Anterior cingulate cortex (tissue), 58 donors: ENCODE data around the gene SDR42E2.
"Not testable (repeated sequence)": the region's sequence is repeated elsewhere in the genome, so short reads cannot be mapped to it uniquely, and the experiment has no call there.

ENCODE experiments used
- DNase-seq, 58 donors: peaks; one replicate each; lab custom pipeline; 2025; lab: John Stamatoyannopoulos, UW

SDR42E2 gene

DNA sequence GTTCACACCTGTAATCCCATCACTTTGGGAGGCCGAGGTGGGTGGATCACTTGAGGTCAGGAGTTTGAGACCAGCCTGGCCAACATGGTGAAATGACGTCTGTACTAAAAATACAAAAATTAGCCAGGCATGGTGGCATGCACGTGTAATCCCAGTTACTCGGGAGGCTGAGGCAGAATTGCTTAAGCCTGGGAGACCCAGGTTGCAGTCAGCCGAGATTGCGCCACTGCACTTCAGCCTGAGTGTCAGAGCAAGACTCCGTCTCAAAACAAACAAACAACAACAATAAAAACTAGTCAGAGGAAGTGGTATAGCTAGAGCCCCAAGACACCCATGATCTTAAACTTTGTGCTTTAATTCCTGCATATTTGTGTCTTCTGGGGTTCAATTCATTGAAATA is 9.2 kb upstream of the SDR42E2 start:
- not testable (repeated sequence) for DNase-seq

DNA sequence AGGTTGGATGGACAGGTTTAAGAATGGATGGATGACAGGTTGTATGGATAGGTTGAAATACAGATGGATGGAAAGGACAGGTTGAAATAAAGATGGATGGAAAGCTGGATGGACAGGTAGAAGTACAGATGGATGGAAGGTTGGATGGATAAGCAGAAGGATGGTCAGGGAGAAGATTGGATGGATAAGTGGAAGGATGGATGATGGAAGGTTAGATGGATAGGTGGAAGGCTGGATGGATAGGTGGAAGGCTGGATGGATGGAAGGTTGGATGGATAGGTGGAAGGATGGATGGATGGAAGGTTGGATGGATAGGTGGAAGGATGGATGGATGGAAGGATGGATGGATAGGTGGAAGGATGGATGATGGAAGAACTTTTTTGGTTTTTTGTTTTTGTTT is 905 bp upstream of the SDR42E2 start:
- no peak for DNase-seq

DNA sequence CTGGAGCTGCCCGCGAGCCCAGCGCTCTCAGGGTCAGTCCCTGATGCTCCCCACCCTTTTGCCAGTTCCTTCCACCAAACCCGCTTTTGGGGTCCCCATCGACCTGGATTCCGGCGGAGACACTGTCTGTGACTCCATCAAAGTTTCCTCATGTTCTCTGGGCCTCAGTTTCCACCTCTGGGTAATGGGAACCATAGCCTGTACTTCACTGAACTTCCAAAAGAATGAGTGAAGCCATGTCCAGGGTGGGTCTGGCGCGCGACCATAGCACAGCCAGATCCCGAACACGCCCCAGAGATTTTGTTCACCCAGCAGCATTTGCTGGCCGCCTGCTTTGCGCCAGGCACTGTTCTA is 327 bp downstream of the SDR42E2 start:
- no peak for DNase-seq

DNA sequence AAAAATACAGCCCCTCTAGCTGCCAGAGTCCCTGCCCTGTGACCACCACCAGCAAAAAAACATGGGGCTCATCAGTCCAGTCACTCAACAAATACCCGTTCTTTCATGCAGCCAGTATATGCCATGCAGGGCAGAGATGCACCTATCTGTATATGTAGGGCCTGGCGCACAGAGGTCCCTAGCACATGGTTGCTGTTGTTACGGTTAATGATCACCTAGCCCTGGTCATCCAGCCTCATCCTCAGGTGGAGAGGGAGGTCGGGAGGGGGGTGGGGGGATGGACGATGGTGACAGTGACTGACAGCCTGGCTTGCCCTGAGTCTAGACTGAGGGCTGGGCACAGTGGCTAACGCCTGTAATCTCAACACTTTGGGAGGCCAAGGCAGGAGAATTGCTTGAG is 1.5 kb downstream of the SDR42E2 start:
- DNase-seq: no peak

DNA sequence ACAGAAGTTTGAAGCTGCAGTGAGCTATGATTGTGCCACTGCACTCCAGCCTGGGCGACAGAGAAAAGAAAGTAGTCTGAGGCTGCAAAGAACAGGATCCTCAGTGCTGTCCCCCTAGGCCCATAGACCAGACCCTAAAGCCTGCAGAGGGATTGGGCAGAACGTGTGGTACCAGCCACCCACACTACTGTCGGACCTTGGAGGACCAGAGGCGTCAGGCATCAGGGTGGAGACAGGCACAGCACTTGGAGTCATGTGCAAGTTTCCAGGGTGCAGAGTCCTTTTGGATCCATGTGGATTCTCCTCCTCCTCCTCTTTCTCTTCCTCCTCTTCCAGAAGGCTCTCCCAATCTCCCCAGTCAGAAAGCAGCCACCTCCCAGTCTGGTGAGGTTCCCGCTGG is 2.2 kb downstream of the SDR42E2 start:
- no peak for DNase-seq

DNA sequence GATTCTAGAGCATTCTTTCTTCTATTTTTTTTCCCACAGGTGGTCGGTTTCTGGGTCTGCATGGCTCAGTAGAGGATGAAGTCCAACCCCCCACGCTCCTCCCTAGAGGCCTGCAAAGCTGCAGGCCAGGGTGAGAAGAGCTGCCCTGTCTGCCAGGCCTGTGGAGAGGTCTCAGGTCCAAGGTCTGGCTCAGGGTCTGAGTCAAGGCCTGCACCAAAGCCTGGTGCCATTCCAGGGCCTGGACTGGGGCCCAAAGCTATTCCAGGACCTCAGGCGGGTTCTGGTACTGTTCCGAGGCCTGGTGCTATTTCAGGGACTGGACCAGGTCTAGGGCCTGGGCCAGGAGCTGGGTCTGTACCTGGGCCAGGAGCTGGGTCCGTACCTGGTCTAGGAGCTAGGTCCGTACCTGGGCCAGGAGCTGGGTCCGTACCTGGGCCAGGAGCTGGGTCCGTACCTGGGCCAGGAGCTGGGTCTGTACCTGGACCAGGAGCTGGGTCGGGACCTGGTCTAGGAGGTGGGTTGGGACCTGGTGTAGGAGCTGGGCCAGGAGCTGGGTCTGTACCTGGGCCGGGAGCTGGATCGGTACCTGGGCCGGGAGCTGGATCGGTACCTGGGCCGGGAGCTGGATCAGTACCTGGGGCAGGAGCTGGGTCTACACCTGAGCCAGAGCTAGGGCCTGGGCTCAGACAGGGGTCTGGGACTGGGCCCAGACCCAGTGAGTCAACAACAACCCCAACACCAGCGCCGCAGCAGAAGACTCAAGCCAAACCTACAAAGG is 3.4 kb downstream of the SDR42E2 start:
- no peak for DNase-seq

DNA sequence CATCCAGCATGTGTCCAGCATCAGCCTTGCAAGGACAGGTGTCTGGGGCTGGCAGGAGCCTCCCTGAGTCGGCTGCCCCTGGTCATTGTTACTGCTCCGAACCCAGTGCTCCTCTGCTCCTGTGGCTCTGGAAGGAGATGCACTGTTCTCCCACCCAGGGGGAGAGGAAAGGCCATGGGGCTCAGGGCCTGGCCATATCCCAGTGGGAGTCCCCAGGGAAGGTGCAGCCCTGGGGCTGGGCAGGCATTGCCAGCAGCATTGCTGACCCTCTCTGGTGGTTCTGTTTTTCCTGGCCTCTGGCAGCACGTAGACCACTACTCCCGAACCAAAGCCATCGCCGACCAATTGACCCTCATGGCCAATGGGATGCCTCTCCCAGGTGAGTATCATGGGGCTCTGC is 9.6 kb downstream of the SDR42E2 start:
- DNase-seq: no peak

DNA sequence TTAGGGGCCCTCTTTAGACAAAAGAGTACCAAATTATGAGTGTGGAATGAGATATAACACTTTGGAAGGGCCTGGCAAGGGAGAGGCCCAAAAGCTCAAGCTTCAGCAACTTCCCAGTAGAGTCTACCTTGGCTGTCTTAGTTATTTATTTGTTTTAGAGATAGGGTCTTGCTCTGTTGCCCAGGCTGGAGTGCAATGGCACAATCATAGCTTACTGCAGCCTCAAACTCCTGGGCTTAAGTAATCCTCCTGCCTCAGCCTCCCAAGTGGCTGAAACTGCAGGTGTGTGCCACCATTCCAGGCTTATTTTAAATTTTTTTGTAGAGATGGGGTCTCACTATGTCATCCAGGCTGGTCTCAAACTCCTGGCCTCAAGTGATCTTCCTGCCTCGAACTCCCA is 10.3 kb downstream of the SDR42E2 start:
- DNase-seq: not testable (repeated sequence)

DNA sequence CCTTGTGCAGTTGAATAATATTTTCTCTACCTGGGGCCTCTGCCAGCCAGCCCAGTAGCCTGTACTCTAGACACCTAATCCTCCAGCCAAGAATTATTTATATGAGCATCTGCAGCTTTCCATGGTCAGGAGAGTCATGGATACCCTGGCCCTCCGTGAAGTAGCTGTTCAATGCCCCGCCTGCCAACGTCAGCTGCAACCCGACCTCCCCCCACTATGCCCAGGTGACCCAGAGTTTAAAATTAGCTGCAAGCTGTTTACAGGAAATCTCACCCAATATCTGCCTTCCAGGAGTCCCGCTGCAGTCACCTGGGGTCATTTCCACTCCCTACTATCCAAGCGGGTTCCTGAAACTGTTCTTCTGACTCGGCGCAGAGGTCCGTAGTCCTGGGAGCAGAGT is 12.3 kb downstream of the SDR42E2 start:
- DNase-seq: no peak

DNA sequence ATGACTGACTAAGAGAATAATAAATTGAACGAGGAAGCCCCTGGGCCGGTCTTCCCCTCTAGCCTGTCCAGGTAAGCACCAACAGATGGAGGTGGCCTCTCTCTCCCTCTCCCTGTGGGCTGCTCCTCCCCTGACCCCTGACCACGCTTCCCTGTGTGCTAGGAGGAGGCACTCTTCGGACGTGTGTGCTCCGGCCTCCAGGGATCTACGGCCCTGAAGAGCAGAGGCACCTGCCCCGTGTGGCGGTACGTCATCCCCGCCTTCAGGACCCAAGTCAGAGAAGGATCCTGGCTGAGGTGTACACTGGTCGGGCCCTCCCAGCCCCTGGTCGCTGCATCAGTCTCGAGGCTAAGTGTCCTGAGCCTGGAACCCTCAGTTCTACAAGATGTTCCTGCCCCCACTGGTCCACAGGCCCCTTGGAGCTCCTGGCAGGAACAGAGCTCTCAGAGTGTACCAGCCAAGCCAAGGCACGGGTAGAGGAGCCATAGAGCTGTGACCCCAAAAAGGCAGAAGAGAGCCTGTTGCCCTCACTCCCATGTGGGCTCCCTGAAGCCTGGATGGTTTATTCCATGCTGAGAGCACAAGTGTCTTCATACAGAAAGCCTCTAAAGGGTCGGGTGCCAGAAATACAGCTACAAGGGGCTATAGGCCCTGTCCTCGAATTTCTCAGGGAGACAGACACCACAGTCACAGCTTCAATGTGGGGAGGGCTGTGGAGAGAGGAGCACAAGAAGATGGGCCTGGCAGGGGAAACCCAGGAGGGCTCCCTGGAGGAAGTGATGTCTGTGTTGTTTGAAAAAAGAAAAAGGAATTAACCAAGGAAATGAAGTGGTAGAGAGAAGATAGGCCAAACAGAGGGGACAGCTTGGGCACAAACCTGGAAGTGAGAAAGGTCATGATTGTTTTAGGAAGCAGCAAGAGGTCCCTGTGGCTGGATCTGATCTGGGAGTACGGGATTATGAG is 15.9 kb downstream of the SDR42E2 start:
- no peak for DNase-seq

DNA sequence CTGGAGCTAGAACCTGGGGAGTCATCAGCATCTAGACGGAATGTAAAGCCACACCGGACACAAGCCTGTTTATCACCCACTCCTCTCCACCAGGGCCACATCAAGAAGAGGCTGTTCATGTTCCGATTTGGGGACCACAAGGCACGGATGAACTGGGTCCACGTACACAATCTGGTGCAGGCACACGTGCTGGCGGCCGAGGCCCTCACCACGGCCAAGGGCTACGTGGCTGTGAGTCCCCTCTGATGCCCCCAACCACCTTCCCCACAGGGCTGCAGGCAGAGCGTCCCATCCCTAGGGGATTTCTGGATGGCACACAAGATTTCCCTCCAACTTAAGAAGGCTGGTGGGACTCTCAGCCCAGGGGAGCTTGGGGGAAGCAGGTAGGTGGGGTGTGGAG is 19.1 kb downstream of the SDR42E2 start:
- DNase-seq: no peak

DNA sequence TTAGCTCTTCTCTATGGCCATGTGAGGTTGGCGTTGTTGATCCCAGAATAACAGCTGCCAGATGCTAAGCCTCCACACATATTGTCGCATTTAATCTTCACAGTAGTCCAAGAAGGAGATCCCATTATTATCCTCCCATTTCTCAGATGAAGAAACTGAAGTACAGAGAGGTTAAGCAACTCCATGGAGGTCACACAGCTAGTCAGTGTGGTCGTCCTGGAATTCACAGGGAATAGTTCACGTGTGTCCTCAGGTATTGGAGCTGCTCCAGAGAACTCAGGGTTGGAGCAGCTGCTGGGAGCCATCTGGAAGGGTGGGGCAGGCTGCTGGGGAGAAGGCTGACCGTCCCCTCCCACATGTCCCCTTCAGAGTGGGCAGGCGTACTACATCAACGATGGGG is 19.5 kb downstream of the SDR42E2 start:
- no peak for DNase-seq

DNA sequence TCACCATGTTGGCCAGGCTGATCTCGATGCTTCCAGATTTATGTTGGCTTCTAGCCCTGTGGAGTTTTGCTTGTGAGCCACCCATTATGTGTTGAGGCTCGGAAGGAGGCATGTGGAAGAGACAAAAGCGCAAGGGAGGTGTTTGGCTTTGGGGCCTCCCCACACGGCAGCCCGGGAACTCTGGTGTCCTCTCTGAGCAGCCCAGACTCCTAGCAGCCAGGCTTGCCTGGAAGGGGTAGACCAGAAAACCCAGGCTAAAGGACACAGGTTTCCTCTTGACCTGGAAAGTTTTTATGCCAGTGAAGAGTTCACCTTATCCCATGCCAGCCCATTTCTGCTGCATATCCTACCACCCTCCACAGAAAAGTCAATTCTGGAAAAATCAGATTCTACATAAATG is 21.0 kb downstream of the SDR42E2 start:
- DNase-seq: no peak

DNA sequence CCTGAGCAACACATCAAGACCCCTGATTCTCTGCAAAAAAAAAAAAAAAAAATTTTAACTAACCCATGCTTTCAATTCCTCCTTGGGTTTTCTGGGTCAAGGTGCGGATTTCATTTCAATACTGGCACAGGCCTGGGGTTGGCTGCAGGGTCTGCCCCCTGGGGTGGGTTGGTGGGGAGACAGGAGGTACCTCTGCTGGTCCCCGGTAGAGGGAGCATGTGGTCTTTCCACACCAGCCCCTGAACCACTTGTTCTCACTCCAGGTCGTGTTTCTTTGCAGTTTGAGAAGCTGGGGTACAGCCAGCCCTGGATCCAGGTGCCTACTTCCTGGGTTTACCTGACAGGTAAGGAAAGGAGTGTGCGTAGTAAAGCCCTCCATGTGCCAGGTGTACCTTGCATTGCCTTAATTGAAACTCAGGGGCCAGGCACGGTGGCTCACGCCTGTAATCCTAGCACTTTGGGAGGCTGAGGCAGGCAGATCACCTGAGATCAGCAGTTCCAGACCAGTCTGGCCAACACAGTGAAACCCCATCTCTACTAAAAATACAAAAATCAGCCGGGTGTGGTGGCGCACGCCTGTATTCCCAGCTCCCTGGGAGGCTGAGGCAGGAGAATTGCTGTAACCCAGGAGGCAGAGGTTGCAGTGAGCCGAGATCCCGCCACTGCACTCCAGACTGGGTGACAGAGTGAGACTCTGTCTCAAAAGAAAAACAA is 21.8 kb downstream of the SDR42E2 start:
- no peak for DNase-seq

DNA sequence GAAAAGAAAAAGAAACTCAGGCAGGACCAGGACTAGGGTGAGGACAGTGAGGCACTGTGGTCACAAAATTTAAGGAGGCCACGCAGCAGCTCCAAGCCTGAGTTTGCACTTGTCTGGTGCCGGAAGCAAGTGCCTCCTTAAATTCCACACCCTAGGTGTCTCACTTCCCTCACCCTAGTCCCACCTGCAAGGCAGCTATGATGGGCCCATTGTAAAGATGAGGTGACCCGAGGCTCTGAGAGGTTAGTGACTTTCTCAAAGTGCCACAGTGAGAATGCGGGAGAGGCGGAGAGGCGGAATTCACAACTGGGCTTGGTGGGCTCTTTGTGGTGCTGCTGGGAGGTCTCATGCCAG is 22.3 kb downstream of the SDR42E2 start:
- no peak for DNase-seq

DNA sequence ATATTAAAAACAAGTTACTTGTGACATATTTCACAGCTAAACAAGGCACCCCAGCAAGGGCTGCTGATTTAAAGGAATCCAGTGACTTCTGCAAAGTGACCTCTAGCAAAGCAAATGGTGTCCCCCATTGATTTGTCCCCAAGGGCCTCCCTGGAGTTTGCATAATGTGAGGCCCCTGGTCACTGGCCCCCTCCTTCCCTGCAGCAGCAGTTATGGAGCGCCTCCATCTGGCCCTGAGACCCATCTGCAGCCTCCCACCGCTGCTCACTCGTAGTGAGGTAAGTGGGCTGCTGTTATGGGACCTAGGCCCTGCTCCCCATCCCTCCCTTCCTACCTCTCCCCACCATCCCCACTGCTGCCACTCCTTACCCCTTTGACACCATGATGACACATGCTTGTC is 24.2 kb downstream of the SDR42E2 start:
- no peak for DNase-seq

DNA sequence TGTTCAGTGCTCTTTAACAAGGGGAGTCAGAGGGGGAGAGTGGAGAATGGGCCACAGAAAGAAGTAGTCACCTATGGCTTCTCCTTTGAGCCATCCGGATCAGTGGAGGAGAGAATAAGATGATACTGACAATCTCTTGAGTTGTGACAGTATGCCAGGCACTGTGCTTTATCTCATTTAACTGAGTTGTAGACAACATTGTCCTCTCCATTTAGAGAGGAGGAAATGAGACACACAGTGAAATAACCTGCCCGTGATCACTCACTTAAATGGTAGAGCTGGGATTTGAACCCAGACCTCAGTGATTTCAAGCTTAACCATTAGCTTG is 25.9 kb downstream of the SDR42E2 start:
- DNase-seq: no peak

DNA sequence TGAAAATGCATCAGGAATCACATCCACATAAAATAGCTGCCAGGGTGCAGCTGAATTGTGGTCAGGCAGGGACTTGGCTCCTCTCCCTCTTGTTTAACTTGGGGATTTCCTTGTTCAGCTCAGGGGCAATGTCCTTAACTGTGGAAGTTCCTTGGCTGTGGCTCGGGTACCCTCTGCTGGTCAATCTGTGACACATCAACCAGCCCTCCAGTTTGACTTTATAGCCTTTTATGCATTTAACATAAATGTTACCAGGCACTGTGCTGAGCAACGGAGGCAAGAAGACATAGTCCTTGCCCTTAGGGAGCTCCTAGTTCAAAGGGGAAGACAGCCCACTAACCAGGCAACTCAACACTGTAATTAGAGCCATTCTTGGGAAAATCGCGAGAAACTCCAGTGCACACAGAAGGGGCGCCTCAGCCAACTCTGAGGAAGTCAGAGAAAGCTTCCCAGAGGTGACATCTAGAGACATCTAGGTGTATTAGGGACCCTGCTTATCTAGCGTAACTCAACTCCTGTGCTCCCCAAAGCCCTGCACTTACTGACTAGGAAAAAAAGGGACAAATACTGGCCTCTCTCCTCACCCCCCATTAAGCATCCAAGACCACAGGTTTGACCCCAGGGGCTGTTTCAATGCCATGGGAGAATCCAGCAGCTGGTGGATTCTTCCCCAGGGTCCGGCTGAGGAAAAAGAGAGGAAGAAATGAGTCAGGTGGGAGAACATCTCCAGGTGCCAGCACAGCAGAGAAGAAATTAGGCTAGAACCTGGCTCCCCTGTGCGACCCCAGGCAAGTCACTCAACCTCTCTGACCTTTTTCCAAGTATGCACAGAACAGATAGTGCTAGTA is 26.5 kb downstream of the SDR42E2 start:
- DNase-seq: peak in 50 of 58 donors; percentile 3 to 68 (median 31)

DNA sequence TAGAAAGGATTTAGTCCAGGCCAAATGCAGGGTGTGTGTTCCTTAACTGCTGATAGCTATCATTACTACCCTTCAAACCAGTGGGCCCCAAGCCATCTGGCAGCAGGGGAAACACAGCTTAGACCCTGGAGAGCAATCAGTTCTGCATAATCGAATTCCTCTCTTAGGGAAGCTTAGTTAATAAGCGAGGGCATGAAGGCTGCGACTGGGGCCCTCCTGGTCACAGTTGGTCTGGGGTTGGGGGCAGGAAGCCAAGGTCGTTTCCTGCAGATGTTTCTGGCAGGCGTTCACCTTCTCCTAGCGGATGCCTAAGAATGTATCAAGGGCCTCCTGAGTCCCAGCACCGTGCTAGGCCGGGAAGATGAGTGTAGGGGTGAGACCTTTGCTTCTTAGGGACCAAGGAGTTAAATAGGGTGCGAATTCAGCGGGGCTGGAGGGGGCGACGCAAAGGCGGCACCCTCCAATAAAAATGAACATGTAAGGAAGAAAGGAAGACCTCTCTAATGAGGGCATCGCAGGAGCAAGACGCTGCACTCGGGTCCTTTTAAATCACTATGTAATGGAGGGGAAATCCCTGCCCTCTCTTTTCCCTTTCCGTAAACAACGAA is 27.3 kb downstream of the SDR42E2 start:
- peak in 8 of 58 donors; percentile 2 to 35 (median 16) for DNase-seq
